ENCODE data around the gene TMEM182. TPM values are rescaled to one million over a fixed set of nuclear protein-coding genes. Genes with fewer than 3 reads are reported as not detected.

TMEM182 gene
- polyA plus RNA-seq, 1 donor (not counting 4 experiments of a cell fraction or from before 2014, with no cell fraction given), result 3.5 TPM

DNA sequence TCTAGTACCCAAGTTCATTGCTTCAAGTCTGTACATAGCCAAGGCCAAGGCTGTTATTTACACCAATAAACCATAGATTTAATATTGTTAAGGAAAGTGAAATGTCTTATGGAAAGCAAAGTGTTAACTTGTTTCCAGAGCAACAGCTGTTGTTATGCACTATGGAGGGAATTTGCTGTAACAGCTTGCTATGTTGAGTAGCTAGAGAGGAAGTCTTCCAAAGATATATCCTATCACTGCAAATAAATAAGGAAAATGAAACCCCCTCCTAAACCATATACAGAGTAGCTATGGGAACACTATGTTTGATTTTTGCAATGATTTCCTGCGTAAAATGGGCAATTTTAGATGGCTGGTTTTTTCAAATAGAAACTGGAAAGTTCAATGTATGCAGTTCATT is 21.1 kb downstream of the TMEM182 start:
- Histone ChIP-seq H3K36me3 (ENCODE audit: control insufficient read depth in 2 of 2, extremely low read depth in 1 of 2, insufficient read depth in 2 of 2, low read length in 2 of 2) (no peaks in the 10 kb centered on the region), H4K20me1 (ENCODE audit: control insufficient read depth, extremely low read depth, insufficient read depth, low read length) (no peaks in the 10 kb centered on the region), H3K27me3 (ENCODE audit: control insufficient read depth, extremely low read depth, insufficient read depth, low read length) (no peaks in the 10 kb centered on the region), H3K4me1 (ENCODE audit: control insufficient read depth, extremely low read depth, insufficient read depth, low read length) (no peaks in the 10 kb centered on the region), H3K4me3 (ENCODE audit: control insufficient read depth in 2 of 3, extremely low read depth in 1 of 3, insufficient read depth in 2 of 3, low read depth in 1 of 3, low read length in 3 of 3) (no peak overlapping the region), H3K4me2 (ENCODE audit: control insufficient read depth, extremely low read depth, insufficient read depth, low read depth, low read length) (no peak overlapping the region), H3K9me1 (ENCODE audit: control insufficient read depth, extremely low read depth, insufficient read depth, low read length) (no peaks in the 10 kb centered on the region), H3K79me2 (ENCODE audit: control insufficient read depth, insufficient read depth, low read length) (no peaks in the 10 kb centered on the region), H2AFZ (ENCODE audit: control insufficient read depth, low read length) (no peak overlapping the region), H3K27ac (ENCODE audit: control insufficient read depth, insufficient read depth, low read length) (no peak overlapping the region), H3K9me3 (ENCODE audit: control insufficient read depth, low read depth, low read length) (no peaks in the 10 kb centered on the region), H3K9ac (ENCODE audit: control insufficient read depth, extremely low read depth, insufficient read depth, low read length) (no peak overlapping the region)
- TF ChIP-seq CTCF (optimal IDR thresholded peaks at IDR 0.05 in 1 of 3, IDR thresholded peaks at IDR 0.05 in 1 of 3, conservative IDR thresholded peaks at IDR 0.05 in 1 of 3; ENCODE audit: extremely low read depth in 1 of 3, insufficient read depth in 2 of 3, low read length in 3 of 3) (no peak), EZH2 (IDR thresholded peaks at IDR 0.05; ENCODE audit: low read length) (no peak)
- dilution Hi-C loops (cut with MboI; ENCODE audit: extremely low pct_ligation_motif_present, low sequenced_read_pairs), result no loop called here
- DNase-seq (ENCODE audit: low read depth, low spot score), result no peak
- no peak for FAIRE-seq

DNA sequence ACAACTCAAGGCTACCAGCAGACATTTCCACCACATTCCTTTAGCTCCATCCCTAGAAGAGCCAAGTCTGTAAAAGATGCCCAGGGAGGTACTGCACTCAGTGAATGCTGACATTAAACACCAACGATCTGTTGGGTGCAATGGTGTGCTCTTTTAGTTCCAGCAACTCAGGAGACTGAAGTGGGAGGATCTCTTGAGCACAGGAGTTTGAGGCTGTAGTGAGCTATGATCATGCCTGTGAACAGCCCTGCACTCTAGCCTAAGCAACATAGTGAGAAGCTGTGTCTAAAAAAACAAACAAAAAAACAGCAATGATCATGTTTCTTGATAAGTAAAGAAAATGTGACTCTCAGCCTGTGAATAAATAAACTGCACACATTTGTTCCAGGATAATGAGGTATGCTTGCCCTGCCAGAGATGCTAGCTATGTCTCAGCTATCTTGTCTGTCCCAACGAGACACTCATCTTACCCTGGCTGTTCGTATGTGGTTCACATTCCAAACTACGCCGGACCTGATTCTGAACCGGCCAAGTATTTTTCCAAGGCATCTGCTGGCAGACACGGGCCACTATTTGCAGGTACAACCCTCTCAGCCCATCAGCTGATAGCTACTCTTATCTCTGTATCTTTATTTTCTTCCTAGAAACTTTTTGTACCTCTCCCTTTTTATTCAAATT is 21.8 kb downstream of the TMEM182 start:
- Histone ChIP-seq H3K36me3 (ENCODE audit: control insufficient read depth in 2 of 2, extremely low read depth in 1 of 2, insufficient read depth in 2 of 2, low read length in 2 of 2) (no peaks in the 10 kb centered on the region), H3K4me2 (ENCODE audit: control insufficient read depth, extremely low read depth, insufficient read depth, low read depth, low read length) (no peak overlapping the region), H3K79me2 (ENCODE audit: control insufficient read depth, insufficient read depth, low read length) (no peaks in the 10 kb centered on the region), H3K4me3 (ENCODE audit: control insufficient read depth in 2 of 3, extremely low read depth in 1 of 3, insufficient read depth in 2 of 3, low read depth in 1 of 3, low read length in 3 of 3) (no peak overlapping the region), H3K9me1 (ENCODE audit: control insufficient read depth, extremely low read depth, insufficient read depth, low read length) (no peaks in the 10 kb centered on the region), H3K27ac (ENCODE audit: control insufficient read depth, insufficient read depth, low read length) (no peak overlapping the region), H3K4me1 (ENCODE audit: control insufficient read depth, extremely low read depth, insufficient read depth, low read length) (no peaks in the 10 kb centered on the region), H3K27me3 (ENCODE audit: control insufficient read depth, extremely low read depth, insufficient read depth, low read length) (no peaks in the 10 kb centered on the region), H3K9me3 (ENCODE audit: control insufficient read depth, low read depth, low read length) (no peaks in the 10 kb centered on the region), H2AFZ (ENCODE audit: control insufficient read depth, low read length) (no peak overlapping the region), H4K20me1 (ENCODE audit: control insufficient read depth, extremely low read depth, insufficient read depth, low read length) (no peaks in the 10 kb centered on the region), H3K9ac (ENCODE audit: control insufficient read depth, extremely low read depth, insufficient read depth, low read length) (no peak overlapping the region)
- FAIRE-seq (no peak), DNase-seq (ENCODE audit: low read depth, low spot score) (no peak)
- TF ChIP-seq EZH2 (IDR thresholded peaks at IDR 0.05; ENCODE audit: low read length), result no peak
- no peak for TF ChIP-seq CTCF (optimal IDR thresholded peaks at IDR 0.05 in 1 of 3, IDR thresholded peaks at IDR 0.05 in 1 of 3, conservative IDR thresholded peaks at IDR 0.05 in 1 of 3; ENCODE audit: extremely low read depth in 1 of 3, insufficient read depth in 2 of 3, low read length in 3 of 3)
- dilution Hi-C loops (cut with MboI; ENCODE audit: extremely low pct_ligation_motif_present, low sequenced_read_pairs), result no loop called here

Measured in keratinocyte (primary cell).